Activated CD4-positive, alpha-beta T cell treated with anti-CD3 and anti-CD28 coated beads for 36 hours (primary cell): ENCODE data around the gene SFXN4. TPM values are rescaled to one million over a fixed set of nuclear protein-coding genes. Genes with fewer than 3 reads are reported as not detected.
"Not testable (repeated sequence)": the region's sequence is repeated elsewhere in the genome, so short reads cannot be mapped to it uniquely, and the experiment has no call there.

Experiments
- ATAC-seq: fragments of 200-7000 bp; cut with Tn5 transposase; one replicate; pipeline ENCODE4 v1.10.0; 2021; ENCODE audit warnings: mild to moderate bottlenecking, moderate library complexity
- CTCF ChIA-PET: fragments of 350-600 bp; sonication (Branson Sonifier 250); formaldehyde crosslinking; loops from one replicate; lab custom pipeline; 2021; ENCODE audit warnings: antibody characterized with exemption; lab: Charles Lee
- POLR2A ChIA-PET: fragments of 350-600 bp; sonication (Branson Sonifier 250); formaldehyde crosslinking; loops from one replicate; lab custom pipeline; 2021; ENCODE audit warnings: antibody characterized with exemption, inconsistent platforms; lab: Charles Lee
- DNase-seq: peaks from one replicate; pipeline ENCODE4 v3.0.0-alpha.2; 2020
- H3K27ac Mint-ChIP-seq: one replicate; pipeline ENCODE4 v1.8.0; 2021; ENCODE audit warnings: mixed read lengths
- H3K27me3 Mint-ChIP-seq: one replicate; pipeline ENCODE4 v1.8.0; 2021; ENCODE audit warnings: mixed read lengths
- H3K36me3 Mint-ChIP-seq: one replicate; pipeline ENCODE4 v1.8.0; 2021; ENCODE audit warnings: low read depth, mixed read lengths
- H3K4me1 Mint-ChIP-seq: one replicate; pipeline ENCODE4 v1.8.0; 2021; ENCODE audit warnings: mixed read lengths
- H3K4me3 Mint-ChIP-seq: one replicate; pipeline ENCODE4 v1.8.0; 2021; ENCODE audit warnings: mild to moderate bottlenecking, moderate library complexity, mixed read lengths
- H3K9me3 Mint-ChIP-seq: one replicate; pipeline ENCODE4 v1.8.0; 2021; ENCODE audit warnings: low read depth, mixed read lengths
- intact Hi-C, 2 experiments: fragments of 100-400 bp; cut with DNase I in 1 of 2; cut with micrococcal nuclease in 1 of 2; formaldehyde crosslinking; loops; one replicate each; pipeline versions ENCODE4 v1.14.2 to v1.15.1; 2022 to 2024; cut with DNase I, micrococcal nuclease
- total RNA-seq, 2 experiments: library from RNA; stranded (reverse); gene quantifications; one replicate each; pipeline ENCODE4 v1.2.3, GENCODE V29; 2021

The SFXN4 gene
- total RNA-seq, 2 experiments from 2014 or later = 38.7 to 44.7 TPM

DNA sequence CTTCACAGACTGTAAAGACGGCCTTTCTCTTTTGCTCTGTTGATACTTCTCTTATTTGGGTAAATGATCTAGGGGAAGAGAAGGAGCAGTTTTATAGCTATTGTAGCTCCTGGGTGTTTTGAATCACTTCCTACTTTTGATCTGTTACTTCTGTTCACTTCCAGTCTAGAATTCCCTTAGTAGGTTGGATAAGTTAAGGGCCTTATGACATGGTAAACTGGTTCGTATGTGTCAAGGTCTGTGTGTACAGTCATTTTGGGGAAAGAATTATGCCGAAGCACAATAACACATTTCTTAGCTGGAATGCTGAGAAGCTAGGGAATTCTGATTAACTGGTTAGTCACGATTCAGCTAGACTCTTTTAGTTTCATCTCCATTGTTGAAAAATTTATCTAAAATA, 53.5 kb downstream of the SFXN4 start:
- no peak overlapping the region for H3K27ac Mint-ChIP-seq
- DNase-seq (no peak), ATAC-seq (no peak)
- intact Hi-C loops = no loop called here
- peaks cover 8% of the 10 kb centered on the region for H3K4me1 Mint-ChIP-seq
- no peaks in the 10 kb centered on the region for H3K9me3 Mint-ChIP-seq
- H3K36me3 Mint-ChIP-seq = peaks cover 19% of the 10 kb centered on the region
- ChIA-PET POLR2A (interaction anchor here (0.6 kb wide), 1 partner anchor 33 kb away, joined by 3 read pairs; no protein-coding TSS in a partner anchor), CTCF (no interaction called here)
- H3K4me3 Mint-ChIP-seq = no peak overlapping the region
- H3K27me3 Mint-ChIP-seq = no peaks in the 10 kb centered on the region

DNA sequence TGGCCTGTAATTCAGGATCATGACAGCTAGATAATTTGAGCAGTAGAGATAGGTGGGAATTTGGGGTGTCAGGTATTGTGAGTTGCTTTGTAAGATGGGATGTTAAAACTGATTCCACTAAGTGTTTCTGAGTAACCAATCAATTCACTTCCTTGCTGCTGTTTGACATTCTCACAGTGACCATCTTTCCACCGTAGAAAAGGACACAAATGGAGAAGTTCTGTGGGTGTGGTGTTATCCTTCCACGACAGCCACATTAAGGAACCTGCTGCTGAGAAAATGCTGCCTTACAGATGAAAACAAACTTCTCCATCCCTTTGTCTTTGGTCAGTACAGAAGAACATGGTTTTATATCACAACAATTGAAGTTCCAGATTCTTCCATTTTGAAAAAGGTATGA, 57.7 kb downstream of the SFXN4 start:
- H3K9me3 Mint-ChIP-seq, H3K4me3 Mint-ChIP-seq, H3K4me1 Mint-ChIP-seq, H3K27ac Mint-ChIP-seq, H3K27me3 Mint-ChIP-seq, ATAC-seq, CTCF ChIA-PET, H3K36me3 Mint-ChIP-seq, DNase-seq, POLR2A ChIA-PET: not testable (repeated sequence)
- intact Hi-C loops = loop anchor here in 1 of 2 experiments (10.0 kb wide), 2 partner anchors 617 to 763 kb away; partner anchors contain the start of genes FAM204A and INPP5F

DNA sequence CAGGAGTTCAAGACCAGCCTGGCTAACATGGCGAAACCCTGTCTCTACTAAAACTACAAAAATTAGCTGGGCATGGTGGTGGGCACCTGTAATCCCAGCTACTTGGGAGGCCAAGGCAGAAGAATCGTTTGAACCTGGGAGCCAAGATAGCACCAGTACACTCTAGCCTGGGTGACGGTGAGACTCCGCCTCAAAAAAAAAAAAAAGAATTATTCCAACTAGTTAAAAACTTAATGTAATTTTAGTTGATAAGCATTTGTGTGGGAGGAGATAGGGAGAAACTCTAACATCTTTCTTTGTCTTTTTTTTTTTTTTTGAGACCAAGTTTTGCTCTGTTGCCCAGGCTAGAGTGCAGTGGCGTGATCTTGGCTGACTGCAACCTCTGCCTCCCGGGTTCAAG, 58.4 kb downstream of the SFXN4 start:
- intact Hi-C loops = loop anchor here in 1 of 2 experiments (10.0 kb wide), 2 partner anchors 618 to 762 kb away; partner anchors contain the start of genes FAM204A and INPP5F
- H3K36me3 Mint-ChIP-seq, ATAC-seq, H3K27ac Mint-ChIP-seq, H3K4me3 Mint-ChIP-seq, CTCF ChIA-PET, DNase-seq, H3K9me3 Mint-ChIP-seq, H3K27me3 Mint-ChIP-seq, POLR2A ChIA-PET, H3K4me1 Mint-ChIP-seq: not testable (repeated sequence)

DNA sequence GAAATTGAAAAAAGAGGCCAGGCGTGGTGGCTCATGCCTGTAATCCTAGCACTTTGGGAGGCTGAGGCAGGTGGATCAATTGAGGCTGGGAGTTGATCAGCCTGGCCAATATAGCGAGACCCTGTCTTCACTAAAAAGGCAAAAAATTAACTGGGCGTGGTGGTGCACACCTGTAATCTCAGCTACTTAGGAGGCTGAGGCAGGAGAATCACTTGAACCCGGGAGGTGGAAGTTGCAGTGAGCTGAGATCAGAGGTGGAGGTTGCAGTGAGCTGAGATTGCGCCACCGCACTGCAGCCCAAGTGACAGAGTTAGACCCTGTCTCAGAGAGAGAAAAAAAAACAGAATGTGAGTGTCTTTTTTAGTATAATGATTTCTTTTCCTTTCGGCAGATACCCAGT, 59.6 kb downstream of the SFXN4 start:
- H3K27ac Mint-ChIP-seq, H3K4me1 Mint-ChIP-seq, H3K9me3 Mint-ChIP-seq, DNase-seq, H3K36me3 Mint-ChIP-seq, ATAC-seq, POLR2A ChIA-PET, H3K27me3 Mint-ChIP-seq: not testable (repeated sequence)
- H3K4me3 Mint-ChIP-seq = peak overlapping the region; percentile 10
- CTCF ChIA-PET = interaction anchor here (1.1 kb wide), 1 partner anchor 28 kb away, joined by 3 read pairs; no protein-coding TSS in a partner anchor
- intact Hi-C loops = loop anchor here (2.0 to 10.0 kb wide), 3 partner anchors 59 to 761 kb away; partner anchors contain the start of genes FAM204A (in 1 of the 2), INPP5F (in 1 of the 2) and SFXN4 (in 1 of the 2)

DNA sequence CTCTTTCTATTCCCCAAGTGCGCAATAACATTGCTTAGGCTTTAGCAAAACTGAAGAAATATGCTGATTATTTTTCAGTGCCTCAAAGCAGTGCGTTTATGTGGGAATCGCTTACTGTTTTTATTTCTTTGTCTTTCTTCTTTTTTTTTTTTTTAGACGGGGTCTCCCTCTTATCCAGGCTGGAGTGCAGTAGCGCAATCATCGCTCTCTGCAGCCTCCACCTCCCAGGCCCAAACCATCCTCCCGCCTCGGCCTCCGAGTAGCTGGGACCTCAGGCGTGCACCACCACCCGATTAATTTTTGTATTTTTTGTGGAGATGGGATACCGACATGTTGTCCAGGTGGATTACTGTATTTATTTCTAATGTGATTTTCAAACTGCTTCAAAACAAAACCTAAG, 60.4 kb downstream of the SFXN4 start:
- no peak for DNase-seq
- ATAC-seq = no peak
- Mint-ChIP-seq H3K4me1 (peaks cover 10% of the 10 kb centered on the region), H3K36me3 (peaks cover 6% of the 10 kb centered on the region), H3K9me3 (no peaks in the 10 kb centered on the region), H3K4me3 (peak overlapping the region; percentile 70), H3K27me3 (no peaks in the 10 kb centered on the region), H3K27ac (no peak overlapping the region)
- intact Hi-C loops = loop anchor here (2.0 to 10.0 kb wide), 3 partner anchors 60 to 760 kb away; partner anchors contain the start of genes FAM204A (in 1 of the 2), INPP5F (in 1 of the 2) and SFXN4 (in 1 of the 2)
- CTCF ChIA-PET = interaction anchor here (0.8 to 1.3 kb wide), 3 partner anchors 11 to 26 kb away, joined by 3 to 5 read pairs (median 3); no protein-coding TSS in a partner anchor
- POLR2A ChIA-PET = interaction anchor here (1.0 kb wide), 1 partner anchor 26 kb away, joined by 3 read pairs; no protein-coding TSS in a partner anchor

DNA sequence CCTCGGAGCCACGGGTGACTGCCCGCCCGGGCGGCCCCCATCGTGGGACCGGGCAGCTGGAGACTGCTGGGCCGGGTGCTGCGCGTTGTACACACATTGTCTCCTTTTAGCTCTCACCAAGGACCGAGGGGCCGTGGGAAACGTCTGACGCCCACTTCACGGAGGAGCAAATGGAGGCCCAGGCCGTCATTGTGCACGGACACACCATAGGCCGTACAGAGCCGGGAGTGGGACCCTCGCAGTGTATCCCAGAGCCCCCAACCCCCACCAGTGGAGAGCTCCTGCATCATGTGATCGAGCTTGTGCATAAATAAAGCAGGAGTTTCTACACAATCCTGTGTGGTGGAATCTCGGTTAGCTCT, 60.9 kb downstream of the SFXN4 start:
- ChIA-PET CTCF (interaction anchor here (0.6 to 1.3 kb wide), 4 partner anchors 11 to 27 kb away, joined by 3 to 5 read pairs (median 3); no protein-coding TSS in a partner anchor), POLR2A (interaction anchor here (1.0 kb wide), 2 partner anchors 25 to 27 kb away, joined by 3 read pairs; no protein-coding TSS in a partner anchor)
- Mint-ChIP-seq H3K9me3 (no peaks in the 10 kb centered on the region), H3K4me3 (peak overlapping the region; percentile 70), H3K36me3 (peaks cover 6% of the 10 kb centered on the region), H3K4me1 (peaks cover 10% of the 10 kb centered on the region), H3K27ac (no peak overlapping the region), H3K27me3 (no peaks in the 10 kb centered on the region)
- DNase-seq (no peak), ATAC-seq (no peak)
- intact Hi-C loops = loop anchor here (1.0 to 10.0 kb wide), 9 partner anchors 24 to 760 kb away; partner anchors contain the start of genes EIF3A (in 2 of the 2), SFXN4 (in 2 of the 2), FAM204A (in 1 of the 2) and INPP5F (in 1 of the 2)

DNA sequence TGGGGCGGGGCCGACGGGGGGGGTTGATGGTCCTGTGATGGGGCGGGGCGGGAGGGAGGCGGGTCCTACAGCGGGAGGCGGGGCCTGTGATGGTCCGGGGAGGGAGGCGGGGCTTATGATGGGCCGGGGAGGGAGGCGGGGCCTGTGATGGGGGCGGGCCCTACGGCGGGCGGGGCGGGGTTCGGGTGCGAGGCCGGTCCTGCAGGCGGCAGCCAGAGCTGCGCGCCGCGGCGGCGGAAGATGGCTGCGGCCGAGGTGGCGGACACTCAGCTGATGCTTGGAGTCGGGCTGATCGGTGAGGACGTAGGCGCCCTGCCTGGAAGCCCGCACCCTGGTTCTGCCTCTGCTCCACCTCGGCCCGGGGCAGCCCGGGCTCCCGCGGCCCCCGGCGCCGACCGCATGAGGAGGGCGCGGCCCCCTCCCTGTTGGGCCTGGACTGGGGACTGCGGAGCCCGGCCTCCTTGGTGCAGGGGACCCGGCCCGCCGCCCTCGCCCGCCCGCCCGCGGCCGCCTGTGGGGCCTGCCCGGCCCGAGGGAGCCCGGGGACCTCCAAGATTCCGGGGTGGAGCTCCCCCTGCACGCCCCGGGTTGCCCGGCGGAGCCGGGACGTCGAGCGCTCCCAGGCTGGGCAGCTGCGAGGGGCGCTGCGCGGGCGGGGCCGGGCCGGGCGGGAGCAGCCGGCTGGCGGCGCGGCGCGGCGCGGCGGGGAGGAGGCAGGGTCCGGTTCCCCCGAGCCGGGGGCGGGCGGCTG, 61.4 kb downstream of the SFXN4 start, which contains the start of gene DENND10:
Gene DENND10 (plus strand): TSS at position 211 of the 751 bp plus-strand sequence. CDS start 30 bp downstream, at position 241.
- Mint-ChIP-seq H3K36me3 (peaks cover 5% of the 10 kb centered on the region), H3K9me3 (no peaks in the 10 kb centered on the region), H3K27me3 (no peaks in the 10 kb centered on the region), H3K4me1 (peaks cover 10% of the 10 kb centered on the region), H3K27ac (no peak within 1 kb of the TSS), H3K4me3 (peak within 1 kb of the TSS; percentile 70)
- POLR2A ChIA-PET = interaction anchor here (1.0 kb wide), 2 partner anchors 25 to 28 kb away, joined by 3 read pairs; no protein-coding TSS in a partner anchor
- DNase-seq (peak; percentile 90), ATAC-seq (peak; percentile 92)
- CTCF ChIA-PET = interaction anchor here (0.6 to 1.3 kb wide), 5 partner anchors 12 to 27 kb away, joined by 3 to 5 read pairs (median 3); no protein-coding TSS in a partner anchor
- intact Hi-C loops = loop anchor here (1.0 to 10.0 kb wide), 10 partner anchors 12 to 759 kb away; partner anchors contain the start of genes EIF3A (in 2 of the 2), SFXN4 (in 2 of the 2), FAM204A (in 1 of the 2) and INPP5F (in 1 of the 2)

DNA sequence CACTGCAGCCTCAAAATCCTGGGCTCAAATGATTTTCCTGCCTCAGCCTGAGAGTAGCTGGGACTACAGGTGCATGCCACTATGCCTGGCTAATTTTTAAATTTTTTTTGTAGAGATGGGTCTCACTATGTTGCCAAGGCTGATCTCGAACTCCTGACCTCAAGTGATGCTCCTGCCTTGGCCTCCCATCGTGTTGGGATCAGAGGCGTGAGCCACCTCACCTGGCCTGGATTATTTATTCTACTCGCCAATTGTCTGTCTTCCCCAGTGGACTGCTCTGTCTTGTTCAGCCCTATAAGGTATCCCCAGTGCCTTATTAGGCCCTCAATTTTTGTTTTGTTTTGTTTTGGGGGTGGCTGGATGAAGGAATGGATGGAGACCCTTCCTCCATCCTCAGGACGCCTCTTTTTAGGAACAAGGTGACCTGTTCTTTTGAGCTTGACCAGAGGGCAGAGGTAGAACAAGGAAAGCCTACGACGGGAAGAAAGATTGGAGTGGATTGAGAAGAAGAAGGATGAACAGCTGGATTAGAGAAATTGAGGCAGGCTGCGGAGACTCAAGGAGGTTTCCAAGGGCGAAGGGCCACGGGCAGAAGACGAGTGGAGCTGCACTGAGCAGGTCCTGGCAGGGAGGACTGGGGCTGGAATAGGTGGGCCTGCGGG, 62.1 kb downstream of the SFXN4 start:
- H3K36me3 Mint-ChIP-seq = peaks cover 5% of the 10 kb centered on the region
- no peak overlapping the region for H3K27ac Mint-ChIP-seq
- peaks cover 10% of the 10 kb centered on the region for H3K4me1 Mint-ChIP-seq
- H3K4me3 Mint-ChIP-seq = peak overlapping the region; percentile 68
- ChIA-PET CTCF (interaction anchor here (0.6 kb wide), 2 partner anchors 23 to 413 kb away, joined by 3 to 4 read pairs; no protein-coding TSS in a partner anchor), POLR2A (no interaction called here)
- ATAC-seq (no peak), DNase-seq (no peak)
- H3K9me3 Mint-ChIP-seq = no peaks in the 10 kb centered on the region
- intact Hi-C loops = loop anchor here in 1 of 2 experiments (1.0 to 10.0 kb wide), 3 partner anchors 11 to 759 kb away; partner anchors contain the start of genes FAM204A and INPP5F
- no peaks in the 10 kb centered on the region for H3K27me3 Mint-ChIP-seq

DNA sequence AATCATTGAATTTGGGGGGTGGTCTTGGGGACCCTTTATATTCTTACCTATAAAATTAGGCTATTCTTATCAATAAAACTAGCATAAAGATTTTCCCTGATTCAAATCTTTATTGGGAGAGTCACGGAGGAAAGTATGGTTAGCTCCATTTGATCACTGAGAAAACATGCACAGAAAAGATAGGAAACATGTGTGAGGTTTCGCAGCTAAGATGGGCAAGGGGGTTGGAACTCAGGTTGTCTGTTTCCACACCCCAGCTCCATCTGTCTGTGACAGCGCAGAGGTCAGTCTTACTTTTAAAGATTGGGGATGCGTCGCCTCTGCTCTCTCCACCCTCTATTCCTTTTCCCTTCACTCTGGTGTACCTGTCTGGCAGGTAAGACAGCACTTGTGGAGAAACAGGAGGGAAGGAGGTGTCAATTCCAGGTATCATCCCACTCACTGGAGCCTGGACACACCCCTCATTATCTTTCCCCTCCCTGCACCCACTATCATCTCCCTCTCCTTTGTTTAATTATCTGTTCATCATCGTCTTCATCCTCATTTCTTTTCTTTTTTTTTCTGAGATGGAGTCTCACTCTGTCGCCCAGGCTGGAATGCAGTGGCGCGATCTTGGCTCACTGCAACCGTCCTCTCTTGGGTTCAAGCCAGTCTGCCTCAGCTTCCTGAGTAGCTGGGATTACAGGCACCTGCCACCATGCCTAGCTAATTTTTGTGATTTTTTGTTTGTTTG, 64.0 kb downstream of the SFXN4 start:
- Mint-ChIP-seq H3K36me3 (no peaks in the 10 kb centered on the region), H3K9me3 (no peaks in the 10 kb centered on the region), H3K4me3 (no peak overlapping the region), H3K4me1 (peaks cover 10% of the 10 kb centered on the region), H3K27me3 (no peaks in the 10 kb centered on the region), H3K27ac (no peak overlapping the region)
- CTCF ChIA-PET = interaction anchor here (0.8 kb wide), 1 partner anchor 10 kb away, joined by 3 read pairs; no protein-coding TSS in a partner anchor
- POLR2A ChIA-PET = interaction anchor here (1.1 kb wide), 1 partner anchor 19 kb away, joined by 8 read pairs; no protein-coding TSS in a partner anchor
- no peak for ATAC-seq
- no peak for DNase-seq
- intact Hi-C loops = loop anchor here in 1 of 2 experiments (10.0 kb wide), 2 partner anchors 623 to 757 kb away; partner anchors contain the start of genes FAM204A and INPP5F
